Measurements from ENCODE around the gene HYAL3.

DNA sequence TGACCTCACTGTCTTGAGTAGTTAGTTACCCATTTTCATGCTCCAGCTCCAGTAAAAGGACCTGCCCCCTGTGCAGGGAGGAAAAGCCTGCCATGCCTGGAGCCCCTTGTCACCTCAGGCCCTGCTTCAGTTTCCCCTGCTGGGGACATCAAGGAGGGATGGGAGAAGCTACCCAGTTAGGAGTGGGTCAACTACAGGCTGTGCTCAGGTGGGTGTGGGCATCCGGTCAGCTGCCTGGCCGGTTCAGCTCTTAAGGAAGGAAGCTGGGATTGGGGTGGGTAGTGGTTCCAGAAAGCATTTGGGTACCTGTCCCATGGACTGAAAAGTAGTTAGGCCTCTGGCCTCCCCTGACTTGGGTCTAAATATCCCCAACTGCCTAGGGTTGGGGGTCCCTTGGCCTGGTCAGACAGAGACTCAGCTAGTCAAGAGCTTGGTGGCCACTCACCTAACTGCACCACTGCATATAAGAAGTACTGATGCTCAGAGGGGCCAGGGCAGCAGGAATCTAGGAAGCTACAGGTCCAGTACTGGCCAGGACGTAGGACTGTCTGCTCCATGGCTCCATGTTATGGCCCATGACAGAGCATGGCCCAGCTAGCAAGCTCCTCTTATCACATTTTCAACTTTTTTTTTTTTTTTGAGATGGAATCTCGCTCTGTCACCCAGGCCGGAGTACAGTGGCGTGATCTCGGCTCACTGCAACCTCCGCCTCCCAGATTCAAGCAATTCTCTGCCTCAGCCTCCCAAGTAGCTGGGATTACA is 19.8 kb downstream of the HYAL3 start:
- no peak for TF ChIP-seq EZH2 (IDR thresholded peaks at IDR 0.05; ENCODE audit: borderline replicate concordance, control insufficient read depth, low read depth, low read length)
- TF ChIP-seq TAF1 (IDR thresholded peaks at IDR 0.05; ENCODE audit: borderline replicate concordance, low read depth, low read length) = no peak
- TF ChIP-seq, protein P1, sequence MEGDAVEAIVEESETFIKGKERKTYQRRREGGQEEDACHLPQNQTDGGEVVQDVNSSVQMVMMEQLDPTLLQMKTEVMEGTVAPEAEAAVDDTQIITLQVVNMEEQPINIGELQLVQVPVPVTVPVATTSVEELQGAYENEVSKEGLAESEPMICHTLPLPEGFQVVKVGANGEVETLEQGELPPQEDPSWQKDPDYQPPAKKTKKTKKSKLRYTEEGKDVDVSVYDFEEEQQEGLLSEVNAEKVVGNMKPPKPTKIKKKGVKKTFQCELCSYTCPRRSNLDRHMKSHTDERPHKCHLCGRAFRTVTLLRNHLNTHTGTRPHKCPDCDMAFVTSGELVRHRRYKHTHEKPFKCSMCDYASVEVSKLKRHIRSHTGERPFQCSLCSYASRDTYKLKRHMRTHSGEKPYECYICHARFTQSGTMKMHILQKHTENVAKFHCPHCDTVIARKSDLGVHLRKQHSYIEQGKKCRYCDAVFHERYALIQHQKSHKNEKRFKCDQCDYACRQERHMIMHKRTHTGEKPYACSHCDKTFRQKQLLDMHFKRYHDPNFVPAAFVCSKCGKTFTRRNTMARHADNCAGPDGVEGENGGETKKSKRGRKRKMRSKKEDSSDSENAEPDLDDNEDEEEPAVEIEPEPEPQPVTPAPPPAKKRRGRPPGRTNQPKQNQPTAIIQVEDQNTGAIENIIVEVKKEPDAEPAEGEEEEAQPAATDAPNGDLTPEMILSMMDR (IDR thresholded peaks at IDR 0.05 in 2 of 3, conservative IDR thresholded peaks at IDR 0.05 in 1 of 3; ENCODE audit: control insufficient read depth in 2 of 3, extremely low read depth in 1 of 3, insufficient read depth in 1 of 3, low read depth in 3 of 3, low read length in 3 of 3) = no peak
- TF ChIP-seq EP300 (IDR thresholded peaks at IDR 0.05; ENCODE audit: borderline replicate concordance in 1 of 2, control insufficient read depth in 1 of 2, low read depth in 2 of 2, low read length in 2 of 2) = no peak
- TF ChIP-seq JUNB (IDR thresholded peaks at IDR 0.05) = no peak
- no peak for TF ChIP-seq HCFC1 (IDR thresholded peaks at IDR 0.05; ENCODE audit: low read length)
- no peak for TF ChIP-seq SP1 (IDR thresholded peaks at IDR 0.05; ENCODE audit: low read depth, low read length)
- no peak for TF ChIP-seq MTA3 (IDR thresholded peaks at IDR 0.05; ENCODE audit: borderline replicate concordance, low read length)
- no peak for TF ChIP-seq CREM (IDR thresholded peaks at IDR 0.05; ENCODE audit: low read depth)
- TF ChIP-seq BHLHE40 (IDR thresholded peaks at IDR 0.05; ENCODE audit: borderline replicate concordance in 1 of 2, low read depth in 2 of 2, low read length in 1 of 2) = no peak
- TF ChIP-seq HDAC6 (IDR thresholded peaks at IDR 0.05; ENCODE audit: unreplicated experiment) = no peak
- TF ChIP-seq MAX (IDR thresholded peaks at IDR 0.05; ENCODE audit: low read depth, low read length) = no peak
- TF ChIP-seq NR2C2 (IDR thresholded peaks at IDR 0.05; ENCODE audit: borderline replicate concordance, control insufficient read depth, insufficient read length, low read depth) = no peak

Measured in GM12878 (cell line).